Gastrocnemius medialis (tissue), 4 donors: ENCODE data around the gene NPBWR2.

ENCODE experiments used
- POLR2A ChIP-seq, 2 donors: fragments of 450-650 bp; IDR thresholded peaks; one replicate each; pipeline ENCODE4 v1.6.1; 2017; ENCODE audit warnings: antibody characterized with exemption in 2 of 2, mild to moderate bottlenecking in 2 of 2, moderate library complexity in 2 of 2
- TF ChIP-seq, protein P1 (sequence below), 5 experiments: fragments of 450-650 bp in 3 of 5; fragments of 200-600 bp in 2 of 5; sonication (generic) in 2 of 5; IDR thresholded peaks in 4 of 5; conservative IDR thresholded peaks in 1 of 5; 1 replicate in 4 of 5; 2 replicates in 1 of 5; pipeline ENCODE4 v1.5.1; 2016 to 2019; ENCODE audit warnings: antibody characterized with exemption in 5 of 5, mild to moderate bottlenecking in 3 of 5, moderate library complexity in 3 of 5

DNA sequence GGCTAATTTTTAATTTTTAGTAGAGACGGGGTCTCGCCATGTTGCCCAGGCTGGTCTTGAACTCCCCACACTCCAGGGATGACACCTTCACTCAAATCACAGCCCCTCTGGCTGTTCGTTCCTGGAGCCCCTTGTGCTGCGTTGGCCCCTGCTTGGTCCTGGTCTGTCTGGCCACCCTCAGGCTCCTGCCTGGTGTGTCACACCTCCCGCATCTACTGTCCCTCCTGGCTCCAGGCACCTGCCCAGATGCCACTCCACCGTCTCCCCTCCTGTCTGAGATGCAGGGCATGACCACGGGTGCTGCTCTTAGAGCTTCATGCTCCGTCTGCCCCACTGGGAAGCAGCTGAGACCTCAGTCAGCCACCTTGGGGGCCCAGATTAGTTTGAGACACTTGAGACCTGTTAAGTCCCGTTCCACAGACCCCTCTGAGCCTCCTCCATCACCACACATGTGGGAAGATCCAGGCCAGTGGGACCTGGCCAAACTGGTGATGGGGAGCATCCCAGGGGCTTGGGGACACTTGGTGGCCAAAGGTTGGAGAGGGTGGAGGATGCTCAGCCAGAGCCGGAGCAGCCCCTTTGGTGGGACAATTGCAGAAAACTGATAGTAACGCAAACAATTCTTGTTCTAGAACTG lies 21.9 kb upstream of the NPBWR2 start:
- TF ChIP-seq, protein P1, sequence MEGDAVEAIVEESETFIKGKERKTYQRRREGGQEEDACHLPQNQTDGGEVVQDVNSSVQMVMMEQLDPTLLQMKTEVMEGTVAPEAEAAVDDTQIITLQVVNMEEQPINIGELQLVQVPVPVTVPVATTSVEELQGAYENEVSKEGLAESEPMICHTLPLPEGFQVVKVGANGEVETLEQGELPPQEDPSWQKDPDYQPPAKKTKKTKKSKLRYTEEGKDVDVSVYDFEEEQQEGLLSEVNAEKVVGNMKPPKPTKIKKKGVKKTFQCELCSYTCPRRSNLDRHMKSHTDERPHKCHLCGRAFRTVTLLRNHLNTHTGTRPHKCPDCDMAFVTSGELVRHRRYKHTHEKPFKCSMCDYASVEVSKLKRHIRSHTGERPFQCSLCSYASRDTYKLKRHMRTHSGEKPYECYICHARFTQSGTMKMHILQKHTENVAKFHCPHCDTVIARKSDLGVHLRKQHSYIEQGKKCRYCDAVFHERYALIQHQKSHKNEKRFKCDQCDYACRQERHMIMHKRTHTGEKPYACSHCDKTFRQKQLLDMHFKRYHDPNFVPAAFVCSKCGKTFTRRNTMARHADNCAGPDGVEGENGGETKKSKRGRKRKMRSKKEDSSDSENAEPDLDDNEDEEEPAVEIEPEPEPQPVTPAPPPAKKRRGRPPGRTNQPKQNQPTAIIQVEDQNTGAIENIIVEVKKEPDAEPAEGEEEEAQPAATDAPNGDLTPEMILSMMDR (IDR thresholded peaks at IDR 0.05 in 4 of 5, conservative IDR thresholded peaks at IDR 0.05 in 1 of 5) = no peak
- no peak for TF ChIP-seq POLR2A (IDR thresholded peaks at IDR 0.05)
